DOHH2 (cell line): ENCODE data around the gene ANO9.
"Not testable (repeated sequence)": the region's sequence is repeated elsewhere in the genome, so short reads cannot be mapped to it uniquely, and the experiment has no call there.

Experiments used
- H3F3A ChIP-seq: fragments of 200-600 bp; sonication (generic), shearing (Covaris generic); 2 replicates; pipeline ENCODE4 v1.6.0; 2016; ENCODE audit warnings: antibody characterized with exemption, mild to moderate bottlenecking; ENCODE audit not compliant: control insufficient read depth, insufficient read depth
- H3K27ac ChIP-seq: fragments of 200-600 bp; sonication (generic); 2 replicates; pipeline ENCODE4 v1.5.1; 2014; ENCODE audit warnings: low read depth, mild to moderate bottlenecking, low read length, moderate library complexity
- H3K27me3 ChIP-seq: fragments of 200-600 bp; sonication (generic); 2 replicates; pipeline ENCODE4 v1.6.1; 2014; ENCODE audit warnings: mild to moderate bottlenecking, low read length, mixed read lengths; ENCODE audit not compliant: control insufficient read depth
- H3K36me3 ChIP-seq: fragments of 200-600 bp; sonication (generic); 2 replicates; pipeline ENCODE4 v1.6.1; 2014; ENCODE audit warnings: mild to moderate bottlenecking, low read length, moderate library complexity, mixed read lengths; ENCODE audit not compliant: control insufficient read depth
- H3K4me1 ChIP-seq: fragments of 200-600 bp; sonication (generic); 2 replicates; pipeline ENCODE4 v1.6.1; 2014; ENCODE audit warnings: mild to moderate bottlenecking, low read length, mixed read lengths; ENCODE audit not compliant: control insufficient read depth
- H3K4me2 ChIP-seq: fragments of 200-600 bp; sonication (generic); 2 replicates; pipeline ENCODE4 v1.6.0; 2014; ENCODE audit warnings: mild to moderate bottlenecking, low read length, moderate library complexity
- H3K4me3 ChIP-seq: fragments of 200-600 bp; sonication (generic); 2 replicates; pipeline ENCODE4 v1.5.1; 2014; ENCODE audit warnings: mild to moderate bottlenecking, low read length, mixed read lengths
- H3K79me2 ChIP-seq: fragments of 200-600 bp; sonication (generic); 2 replicates; pipeline ENCODE4 v1.6.1; 2014; ENCODE audit warnings: mild to moderate bottlenecking, low read length, mixed read lengths; ENCODE audit not compliant: control insufficient read depth
- H3K9me2 ChIP-seq: fragments of 200-600 bp; sonication (generic); replicated peaks from 2 replicates; pipeline ENCODE4 v1.6.1; 2014; ENCODE audit warnings: mild to moderate bottlenecking, low read length, mixed read lengths; ENCODE audit not compliant: control insufficient read depth
- H3K9me3 ChIP-seq: fragments of 200-600 bp; sonication (generic); 2 replicates; pipeline ENCODE4 v1.6.1; 2014; ENCODE audit warnings: antibody characterized with exemption, low read length, mixed read lengths; ENCODE audit not compliant: control insufficient read depth, insufficient read depth
- H4K20me1 ChIP-seq: fragments of 200-600 bp; sonication (generic); 2 replicates; pipeline ENCODE4 v1.6.0; 2014; ENCODE audit warnings: low read depth, mild to moderate bottlenecking, antibody characterized with exemption, low read length, moderate library complexity; ENCODE audit not compliant: control insufficient read depth, insufficient read depth
- CTCF ChIP-seq: fragments of 200-600 bp; sonication (generic); IDR thresholded peaks from one replicate; pipeline ENCODE4 v1.5.1; 2014; ENCODE audit warnings: antibody characterized with exemption, mild to moderate bottlenecking, low read depth, low read length; ENCODE audit not compliant: poor library complexity, severe bottlenecking
- EZH2phosphoT487 ChIP-seq: fragments of 200-600 bp; sonication (generic); IDR thresholded peaks from 2 replicates; pipeline ENCODE4 v1.6.1; 2017; ENCODE audit warnings: borderline replicate concordance, mild to moderate bottlenecking, antibody characterized with exemption, low read length, moderate library complexity, mixed read lengths

The ANO9 gene

GRCh38 chr11:425301-425700 lies 16.5 kb downstream of the ANO9 start:
- no peaks in the 10 kb centered on the region for H3F3A ChIP-seq
- H4K20me1 ChIP-seq, result no peaks in the 10 kb centered on the region
- H3K4me3 ChIP-seq, result no peak overlapping the region
- H3K9me2 ChIP-seq, result no peaks in the 10 kb centered on the region
- H3K9me3 ChIP-seq, result no peaks in the 10 kb centered on the region
- no peaks in the 10 kb centered on the region for H3K36me3 ChIP-seq
- no peak overlapping the region for H3K27ac ChIP-seq
- no peaks in the 10 kb centered on the region for H3K79me2 ChIP-seq
- TF ChIP-seq CTCF (no peak), EZH2phosphoT487 (no peak)
- H3K4me2 ChIP-seq, result no peak overlapping the region
- no peaks in the 10 kb centered on the region for H3K4me1 ChIP-seq
- no peaks in the 10 kb centered on the region for H3K27me3 ChIP-seq

GRCh38 chr11:424766-425165 lies 17.0 kb downstream of the ANO9 start:
- not testable (repeated sequence) for H3F3A ChIP-seq, H3K9me3 ChIP-seq, H3K27me3 ChIP-seq, H3K9me2 ChIP-seq, H3K4me2 ChIP-seq, H4K20me1 ChIP-seq, H3K4me1 ChIP-seq, H3K36me3 ChIP-seq, H3K27ac ChIP-seq, H3K4me3 ChIP-seq, H3K79me2 ChIP-seq

- Histone ChIP-seq H3K27ac (no peak overlapping the region), H3K27me3 (no peaks in the 10 kb centered on the region)
Observed at GRCh38 chr11:424232-424631, 17.6 kb downstream of the ANO9 start.

DNA sequence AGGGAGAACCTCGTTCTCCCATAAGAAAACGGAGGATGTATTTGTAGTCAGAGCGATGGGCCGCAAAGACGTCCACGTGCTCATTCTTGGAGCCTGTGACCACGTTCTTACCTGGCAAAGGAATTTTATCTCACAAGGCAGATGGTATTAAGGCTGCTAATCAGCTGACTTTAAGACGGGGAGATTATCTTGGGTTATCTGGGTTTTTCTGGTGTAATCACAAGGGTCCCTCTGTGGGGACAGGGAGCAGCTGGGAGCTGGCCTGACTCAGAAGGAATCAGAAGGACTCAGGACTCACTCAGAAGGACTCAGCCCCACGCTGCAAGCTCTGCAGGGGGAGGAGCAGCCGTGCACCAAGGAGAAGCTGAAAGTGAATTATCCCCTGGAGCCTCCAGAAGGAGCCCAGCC lies 19.6 kb downstream of the ANO9 start:
- no peak overlapping the region for H3K4me2 ChIP-seq
- no peaks in the 10 kb centered on the region for H3K79me2 ChIP-seq
- no peaks in the 10 kb centered on the region for H3K9me3 ChIP-seq
- H3K4me3 ChIP-seq, result no peak overlapping the region
- no peaks in the 10 kb centered on the region for H3K4me1 ChIP-seq
- no peaks in the 10 kb centered on the region for H3K36me3 ChIP-seq
- no peaks in the 10 kb centered on the region for H3F3A ChIP-seq
- H4K20me1 ChIP-seq, result no peaks in the 10 kb centered on the region
- no peak overlapping the region for H3K27ac ChIP-seq
- peaks cover 4% of the 10 kb centered on the region for H3K27me3 ChIP-seq
- TF ChIP-seq EZH2phosphoT487, result no peak
- no peak for TF ChIP-seq CTCF
- no peaks in the 10 kb centered on the region for H3K9me2 ChIP-seq

More at GRCh38 chr11:424232-424631, 17.6 kb downstream of the ANO9 start:
- no peaks in the 10 kb centered on the region for H3K9me2 ChIP-seq
- H3K4me2 ChIP-seq, result no peak overlapping the region
- H3K36me3 ChIP-seq, result no peaks in the 10 kb centered on the region
- no peaks in the 10 kb centered on the region for H3K9me3 ChIP-seq
- no peaks in the 10 kb centered on the region for H3K79me2 ChIP-seq
- H3K4me3 ChIP-seq, result no peak overlapping the region
- no peaks in the 10 kb centered on the region for H4K20me1 ChIP-seq
- no peaks in the 10 kb centered on the region for H3K4me1 ChIP-seq
- TF ChIP-seq EZH2phosphoT487, result no peak
- TF ChIP-seq CTCF, result no peak
- H3F3A ChIP-seq, result no peaks in the 10 kb centered on the region
